KOPT-K1 (cell line): Measurements from ENCODE around the gene ROR2.

ENCODE experiments used
- H3K27ac ChIP-seq: fragments of 200-600 bp; sonication (generic); 2 replicates; pipeline ENCODE4 v1.5.1; 2016; ENCODE audit warnings: antibody characterized with exemption, mild to moderate bottlenecking, low read depth, low read length; ENCODE audit not compliant: poor library complexity, severe bottlenecking
- H3K36me3 ChIP-seq: fragments of 200-600 bp; sonication (generic); 2 replicates; pipeline ENCODE4 v1.5.1; 2017; ENCODE audit warnings: antibody characterized with exemption, mild to moderate bottlenecking, low read length, moderate library complexity; ENCODE audit not compliant: insufficient read depth
- H3K9me3 ChIP-seq: fragments of 200-600 bp; sonication (generic); 2 replicates; pipeline ENCODE4 v1.5.1; 2017; ENCODE audit warnings: antibody characterized with exemption, low read length, mild to moderate bottlenecking; ENCODE audit not compliant: insufficient read depth, poor library complexity, severe bottlenecking

ROR2 gene

DNA sequence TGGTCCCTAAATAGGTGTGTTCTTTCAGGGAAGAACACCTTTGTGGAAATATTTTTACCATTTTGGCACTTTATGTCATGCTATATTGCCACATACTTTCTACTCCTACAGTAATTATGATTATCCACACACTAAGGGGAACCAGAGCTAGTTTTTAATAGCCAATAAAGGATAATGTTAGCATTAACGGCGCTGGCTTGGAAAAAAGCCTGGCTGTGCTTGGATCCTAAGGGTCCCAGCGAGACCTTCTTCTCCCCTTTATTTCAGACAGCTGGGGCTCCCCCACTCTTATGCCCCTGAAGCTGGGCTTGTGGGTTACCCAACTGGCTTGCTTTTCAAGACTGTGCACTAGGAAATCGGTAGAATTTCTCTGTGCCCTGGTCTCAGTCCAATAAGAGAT is 367.8 kb downstream of the ROR2 start:
- Histone ChIP-seq H3K36me3 (no peaks in the 10 kb centered on the region), H3K9me3 (no peaks in the 10 kb centered on the region), H3K27ac (no peak overlapping the region)

DNA sequence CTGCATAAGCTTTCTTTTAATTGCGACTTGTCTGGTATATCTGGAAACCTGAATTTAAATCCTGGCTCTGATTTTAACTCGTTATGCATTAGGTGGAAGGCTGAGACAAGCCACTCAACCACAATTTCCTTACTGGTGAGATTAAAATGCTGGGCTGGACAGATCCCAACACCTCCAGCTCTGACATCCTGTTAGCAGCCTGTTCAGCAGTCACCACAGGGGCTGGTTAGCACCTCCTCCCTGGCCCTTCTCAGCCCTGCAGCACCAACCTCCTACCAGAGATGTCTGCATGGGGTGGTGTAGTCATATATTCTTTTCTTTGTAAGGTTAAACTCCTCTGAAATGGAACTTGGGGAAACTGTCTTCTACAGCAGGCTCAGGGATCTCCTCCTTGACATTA is 369.9 kb downstream of the ROR2 start:
- Histone ChIP-seq H3K27ac (no peak overlapping the region), H3K9me3 (no peaks in the 10 kb centered on the region), H3K36me3 (no peaks in the 10 kb centered on the region)

DNA sequence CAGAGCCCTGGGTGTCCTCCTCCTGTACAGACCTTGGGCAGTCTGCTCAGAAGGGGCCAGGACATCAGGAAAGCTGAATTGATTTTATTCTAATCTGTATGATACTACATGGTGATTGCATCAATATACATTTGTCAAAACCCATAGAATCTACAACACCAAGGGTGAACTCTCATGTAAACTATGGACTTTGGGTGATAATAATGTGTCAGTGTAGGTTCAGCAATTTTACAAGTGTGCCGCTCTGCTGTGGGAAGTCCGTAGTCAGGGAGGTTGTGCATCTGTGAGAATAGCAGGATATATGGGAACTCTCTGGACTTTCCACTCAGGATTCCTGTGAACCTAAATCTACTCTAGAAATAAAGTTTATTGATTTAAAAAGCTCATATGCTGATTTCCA is 371.1 kb downstream of the ROR2 start:
- no peak overlapping the region for H3K27ac ChIP-seq
- no peaks in the 10 kb centered on the region for H3K9me3 ChIP-seq
- no peaks in the 10 kb centered on the region for H3K36me3 ChIP-seq

DNA sequence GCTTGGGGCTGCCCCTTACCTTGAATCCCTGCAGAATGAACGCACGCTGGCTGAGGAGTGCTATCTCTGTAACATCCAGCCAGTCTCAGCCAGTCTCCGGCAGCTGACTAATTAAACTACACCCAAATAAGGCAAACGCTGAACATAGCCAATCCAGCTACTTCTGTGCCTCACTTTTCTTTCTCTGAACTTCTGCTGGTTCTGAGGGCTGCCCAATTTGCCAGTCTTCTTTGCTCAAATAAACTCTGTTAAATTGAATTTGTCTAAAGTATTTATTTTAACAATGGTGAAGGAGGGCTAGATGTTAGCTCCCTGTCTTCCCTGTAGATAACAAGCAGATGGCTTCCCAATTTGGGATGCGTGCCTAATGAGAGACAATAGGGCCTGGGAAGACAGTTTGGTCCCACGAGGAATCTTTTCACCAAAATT is 372.4 kb downstream of the ROR2 start:
- Histone ChIP-seq H3K9me3 (no peaks in the 10 kb centered on the region), H3K36me3 (no peaks in the 10 kb centered on the region), H3K27ac (no peak overlapping the region)

DNA sequence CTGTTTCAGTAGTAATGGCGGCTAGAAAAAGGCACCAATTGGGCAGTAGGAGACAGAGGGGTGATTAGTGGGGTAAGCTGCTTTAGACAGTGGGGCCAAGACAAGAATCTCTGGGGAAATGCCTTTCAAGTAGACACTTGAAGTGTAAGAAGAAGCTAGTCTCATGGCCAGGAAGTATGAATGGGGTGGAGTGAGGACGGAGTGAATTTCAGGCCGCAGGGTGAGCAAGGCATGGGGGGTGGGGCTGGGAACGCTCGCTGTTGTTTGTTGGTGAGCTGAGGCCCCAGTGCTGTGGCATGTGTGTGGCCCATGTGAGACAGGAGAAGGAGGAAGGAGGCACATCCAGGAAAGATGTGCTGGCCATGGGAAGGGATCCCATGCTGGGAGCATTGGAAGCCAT is 377.2 kb downstream of the ROR2 start:
- Histone ChIP-seq H3K36me3 (no peaks in the 10 kb centered on the region), H3K27ac (no peak overlapping the region), H3K9me3 (no peaks in the 10 kb centered on the region)

DNA sequence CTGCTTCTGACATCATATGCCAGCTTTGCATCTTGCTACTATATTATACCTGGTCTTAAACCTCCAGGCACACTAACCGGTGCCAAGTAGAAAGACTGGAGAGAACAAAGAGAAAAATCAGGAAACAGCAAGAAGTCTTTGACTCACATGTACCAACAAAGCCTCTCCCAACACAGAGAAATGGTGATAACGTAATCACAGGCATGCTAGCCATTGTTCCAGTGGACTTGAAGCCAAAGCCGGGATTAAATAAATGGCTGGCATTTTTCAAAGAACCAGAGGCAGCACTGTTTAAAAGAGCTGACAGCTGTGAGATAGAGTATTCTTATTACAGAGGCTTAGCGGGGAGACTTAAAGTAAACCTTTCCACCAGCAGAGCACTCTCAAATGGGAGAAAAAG is 378.0 kb downstream of the ROR2 start:
- H3K27ac ChIP-seq: no peak overlapping the region
- no peaks in the 10 kb centered on the region for H3K9me3 ChIP-seq
- H3K36me3 ChIP-seq: no peaks in the 10 kb centered on the region

DNA sequence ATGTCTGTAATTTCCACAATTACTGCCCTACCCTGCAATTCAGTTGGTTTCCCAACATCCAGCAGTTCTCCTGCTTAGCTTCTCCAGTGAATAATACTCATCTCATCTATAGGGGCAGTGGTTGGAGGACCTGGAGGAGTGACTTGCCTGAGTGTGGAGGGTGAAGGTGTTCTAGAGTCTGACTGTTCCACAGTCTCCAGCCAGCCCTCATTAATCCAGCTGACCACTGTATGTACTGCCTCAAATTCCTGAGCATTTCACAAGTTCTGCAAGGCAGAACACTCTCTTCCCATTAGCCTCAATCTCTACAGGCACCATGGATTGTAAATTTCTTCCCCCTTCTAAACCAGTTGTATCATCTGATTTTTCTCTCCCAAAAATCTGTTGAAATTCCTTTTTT is 379.0 kb downstream of the ROR2 start:
- H3K27ac ChIP-seq: no peak overlapping the region
- no peaks in the 10 kb centered on the region for H3K36me3 ChIP-seq
- no peaks in the 10 kb centered on the region for H3K9me3 ChIP-seq

DNA sequence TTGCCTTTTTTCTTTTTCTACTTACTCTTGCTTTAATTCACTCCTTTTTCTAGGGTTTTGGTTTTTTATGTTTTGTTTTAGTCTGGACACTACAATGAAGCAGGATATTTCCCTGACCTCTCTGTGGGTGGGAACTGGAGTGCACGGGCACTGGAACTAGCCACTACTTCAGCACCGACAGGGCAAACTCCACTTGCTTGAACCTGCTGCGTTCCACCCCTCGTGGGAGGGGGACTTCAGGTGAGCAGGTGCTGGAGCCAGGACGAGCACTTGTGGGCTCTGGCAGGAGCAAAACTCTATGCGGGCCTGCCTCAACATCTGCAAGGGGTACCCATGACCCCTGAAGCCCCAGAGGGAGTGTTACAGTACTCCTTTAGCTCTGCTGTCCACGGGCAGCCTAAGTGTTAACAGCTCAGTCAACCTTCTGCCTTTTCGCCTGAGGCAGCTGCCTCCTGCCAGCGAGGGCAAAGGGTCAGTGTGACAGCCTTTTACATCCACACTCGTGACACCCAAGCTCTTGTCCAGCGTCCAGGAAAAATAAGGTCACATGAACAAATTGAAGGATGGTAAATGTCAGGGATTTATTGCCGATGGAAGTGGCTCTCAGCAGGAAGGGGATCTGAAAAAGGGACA is 382.3 kb downstream of the ROR2 start:
- Histone ChIP-seq H3K36me3 (no peaks in the 10 kb centered on the region), H3K27ac (no peak overlapping the region), H3K9me3 (no peaks in the 10 kb centered on the region)

DNA sequence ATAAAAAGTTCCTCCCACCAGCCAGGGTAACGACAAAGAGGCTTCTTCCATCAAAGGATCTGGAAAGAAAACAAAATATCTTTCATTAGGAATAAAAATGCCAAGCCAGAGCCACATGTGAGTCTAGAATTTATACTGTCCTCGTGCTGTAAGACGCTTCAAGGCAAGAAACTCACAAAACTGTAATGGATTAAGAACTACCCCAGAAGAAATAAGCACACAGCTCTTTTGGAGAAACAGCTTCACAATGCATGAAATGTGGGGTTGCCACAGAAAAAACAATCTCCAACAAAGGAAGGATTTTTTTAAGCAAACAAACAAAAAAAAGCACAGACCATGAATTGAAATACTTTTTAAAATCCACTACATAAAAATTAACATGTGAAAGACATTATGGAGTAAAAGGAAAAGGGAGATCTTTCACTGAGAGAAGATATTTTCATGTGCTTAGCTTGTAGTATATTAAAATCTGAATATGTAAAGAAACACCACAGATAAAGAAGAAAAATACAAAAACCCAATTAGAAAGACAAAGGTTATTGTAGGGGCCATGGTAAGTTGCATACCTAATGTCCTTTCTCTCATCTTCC is 385.9 kb downstream of the ROR2 start:
- no peaks in the 10 kb centered on the region for H3K9me3 ChIP-seq
- H3K36me3 ChIP-seq: no peaks in the 10 kb centered on the region
- H3K27ac ChIP-seq: no peak overlapping the region

DNA sequence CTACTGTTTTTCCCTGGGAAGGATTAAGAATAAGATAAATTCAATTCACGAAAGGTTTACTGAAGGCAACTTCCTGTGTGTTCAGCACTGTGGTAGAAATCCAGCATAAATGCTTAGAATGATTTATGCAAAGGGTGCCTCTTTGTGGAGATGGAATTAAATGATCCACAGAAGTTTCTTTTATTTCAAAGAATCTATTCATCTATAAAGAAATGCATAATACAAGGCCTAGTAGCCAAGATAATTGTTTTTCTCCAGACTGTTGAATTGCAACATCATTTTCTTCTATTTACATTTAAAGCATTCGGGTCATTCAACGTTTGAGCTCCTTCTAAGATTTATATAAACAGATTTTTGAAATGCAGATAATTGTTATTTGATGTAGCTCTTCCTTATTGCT is 387.6 kb downstream of the ROR2 start:
- Histone ChIP-seq H3K9me3 (no peaks in the 10 kb centered on the region), H3K36me3 (no peaks in the 10 kb centered on the region), H3K27ac (no peak overlapping the region)

DNA sequence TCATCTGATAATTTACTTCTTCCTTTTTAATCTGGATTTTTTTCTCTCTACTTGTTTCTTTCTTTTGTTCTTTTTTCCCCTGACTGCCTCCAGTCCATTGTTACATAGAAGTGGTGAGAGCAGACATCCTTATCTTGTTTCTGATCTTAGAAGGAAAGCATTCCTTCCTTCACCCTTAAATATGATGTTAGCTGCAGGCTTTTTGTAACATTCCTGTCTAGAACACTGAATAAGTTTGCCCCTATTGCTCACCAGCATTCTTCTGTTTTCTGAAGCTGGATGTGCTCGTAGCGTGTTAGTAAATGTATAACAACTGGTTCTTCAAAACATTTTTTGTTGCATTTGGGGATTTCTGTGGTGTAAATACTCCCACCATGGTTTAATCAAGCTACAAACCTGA is 389.7 kb downstream of the ROR2 start:
- H3K27ac ChIP-seq: no peak overlapping the region
- H3K9me3 ChIP-seq: no peaks in the 10 kb centered on the region
- no peaks in the 10 kb centered on the region for H3K36me3 ChIP-seq

DNA sequence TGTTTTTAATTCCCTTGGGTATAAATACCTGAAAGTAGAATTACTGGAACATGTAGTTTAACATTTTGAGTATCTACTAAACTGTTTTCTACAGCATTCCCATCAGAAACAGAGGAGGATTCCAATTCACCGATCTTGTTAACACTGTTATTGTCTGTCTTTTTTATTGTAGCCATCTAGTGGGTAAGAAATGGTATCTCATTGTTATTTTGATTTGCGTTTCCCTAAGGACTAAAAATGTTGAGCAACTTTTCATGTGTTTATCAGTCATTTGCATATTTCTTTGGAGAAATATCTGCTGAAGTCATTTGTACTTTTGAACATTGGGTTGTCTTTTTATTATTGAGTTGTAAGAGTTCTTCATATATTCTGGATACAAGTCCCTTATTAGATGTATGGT is 391.1 kb downstream of the ROR2 start:
- Histone ChIP-seq H3K9me3 (no peaks in the 10 kb centered on the region), H3K36me3 (no peaks in the 10 kb centered on the region), H3K27ac (no peak overlapping the region)

DNA sequence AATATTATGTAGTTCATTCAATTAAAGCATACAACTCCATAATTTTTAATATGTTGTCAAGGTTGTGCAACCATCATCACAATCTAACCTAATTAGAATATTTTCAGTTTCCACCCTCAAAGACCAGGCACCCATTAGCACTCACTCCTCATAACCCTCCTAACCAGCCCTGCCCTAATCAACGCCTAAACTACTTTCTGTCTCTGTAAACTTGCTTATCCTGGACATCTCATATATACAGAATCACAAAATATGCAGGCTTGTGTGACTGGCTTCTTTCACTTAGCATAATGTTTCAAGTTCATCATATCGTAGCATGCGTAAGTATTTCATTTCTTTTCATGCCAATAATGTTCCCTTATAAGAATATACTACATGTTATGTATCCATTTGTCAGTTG is 391.6 kb downstream of the ROR2 start:
- no peak overlapping the region for H3K27ac ChIP-seq
- no peaks in the 10 kb centered on the region for H3K9me3 ChIP-seq
- H3K36me3 ChIP-seq: no peaks in the 10 kb centered on the region

DNA sequence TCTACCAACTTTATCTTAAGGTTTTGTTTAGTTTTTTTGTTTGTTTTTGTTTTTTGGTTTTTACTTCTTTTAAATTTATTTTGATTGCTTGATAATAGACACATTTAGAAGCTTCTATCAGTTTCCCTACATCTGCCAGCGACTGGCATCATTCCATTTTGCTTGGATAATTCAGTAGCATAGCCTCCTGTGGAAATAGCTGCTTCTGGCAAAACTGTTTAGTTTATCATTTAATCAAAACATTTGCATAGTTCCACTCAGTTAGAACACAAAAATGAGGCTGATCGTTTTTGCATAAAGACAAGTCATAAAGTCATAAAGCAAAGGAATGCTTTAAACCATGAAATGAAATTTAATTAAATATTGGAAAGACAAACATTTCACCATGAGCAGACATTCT is 392.7 kb downstream of the ROR2 start:
- H3K27ac ChIP-seq: no peak overlapping the region
- H3K36me3 ChIP-seq: no peaks in the 10 kb centered on the region
- no peaks in the 10 kb centered on the region for H3K9me3 ChIP-seq

DNA sequence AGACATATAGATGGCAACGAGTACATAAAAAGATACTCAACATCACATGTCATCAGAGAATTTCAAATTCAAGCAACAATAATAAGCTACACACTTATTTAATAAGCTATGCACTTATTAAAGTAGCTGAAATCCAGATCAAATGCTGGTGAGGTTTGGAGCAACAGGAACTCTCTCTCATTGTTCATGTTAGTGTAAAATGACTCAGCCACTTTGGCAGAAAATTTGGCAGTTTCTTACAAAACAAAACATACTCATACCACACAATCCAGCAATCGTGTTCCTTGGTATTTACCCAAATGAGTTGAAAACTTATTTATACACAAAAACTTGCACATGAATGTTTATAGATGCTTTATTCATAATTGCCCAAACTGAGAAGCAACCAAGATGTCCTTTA is 394.9 kb downstream of the ROR2 start:
- Histone ChIP-seq H3K9me3 (no peaks in the 10 kb centered on the region), H3K27ac (no peak overlapping the region), H3K36me3 (no peaks in the 10 kb centered on the region)

DNA sequence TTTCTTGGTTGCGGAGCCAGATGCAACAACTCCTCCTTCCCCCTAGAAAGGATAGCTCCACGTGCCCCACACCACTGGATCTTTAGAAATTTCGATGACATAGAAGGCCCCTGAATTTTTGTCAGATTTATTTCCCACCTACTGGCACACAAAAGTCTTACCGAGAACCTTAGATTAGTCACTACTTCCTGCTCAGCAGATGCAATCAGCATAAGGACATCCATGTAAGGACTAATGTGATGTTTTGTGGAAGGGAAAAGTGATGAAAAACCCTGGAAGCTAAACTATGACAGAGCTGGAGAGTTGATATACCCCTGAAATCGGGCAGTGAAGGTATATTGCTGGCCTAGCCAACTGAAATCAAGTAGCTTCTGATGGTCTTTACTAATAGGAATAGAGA is 400.9 kb downstream of the ROR2 start:
- no peak overlapping the region for H3K27ac ChIP-seq
- no peaks in the 10 kb centered on the region for H3K9me3 ChIP-seq

More for the DNA sequence above, 400.9 kb downstream of the ROR2 start:
- H3K36me3 ChIP-seq: no peaks in the 10 kb centered on the region
